IMR-90 (cell line): ENCODE data around the gene CSRP1. TPM values are rescaled to one million over a fixed set of nuclear protein-coding genes. Genes with fewer than 3 reads are reported as not detected.

Experiments
- ATAC-seq: fragments of 200-7000 bp; cut with Tn5 transposase; 2 replicates; pipeline ENCODE4 v1.9.1; 2020; ENCODE audit warnings: low read depth, mild to moderate bottlenecking, moderate library complexity
- BruUV-seq: library from RNA; stranded (reverse); fragments of 400-500 nt; replicated peaks from 2 replicates; lab custom pipeline; 2021; lab: Mats Ljungman, UMichigan
- CTCF ChIA-PET: fragments of 300-600 bp; formaldehyde crosslinking; extraction: SDS; loops from one replicate; lab custom pipeline; 2021; ENCODE audit warnings: antibody characterized with exemption; lab: Yijun Ruan, JAX
- POLR2A ChIA-PET: fragments of 300-600 bp; sonication (Branson Sonifier 250); formaldehyde crosslinking; loops from one replicate; lab custom pipeline; 2022; ENCODE audit warnings: antibody characterized with exemption; ENCODE audit not compliant: unreplicated experiment; lab: Charles Lee
- DNase-seq: peaks from one replicate; pipeline ENCODE4 v3.0.0; 2013
- H2AFZ ChIP-seq: replicated peaks from 2 replicates; pipeline ENCODE3; 2013; ENCODE audit warnings: low read length, mild to moderate bottlenecking; ENCODE audit not compliant: poor library complexity
- H2AK5ac ChIP-seq: 2 replicates; pipeline ENCODE4 v1.6.1; 2013; ENCODE audit warnings: low read depth, low read length, inconsistent platforms
- H2AK9ac ChIP-seq: replicated peaks from 2 replicates; pipeline ENCODE3; 2013; ENCODE audit warnings: mild to moderate bottlenecking, low read depth, low read length, moderate library complexity; ENCODE audit not compliant: poor library complexity
- H2BK120ac ChIP-seq: 2 replicates; pipeline ENCODE4 v1.6.1; 2013; ENCODE audit warnings: low read depth, low read length, inconsistent platforms
- H2BK15ac ChIP-seq: 3 replicates; pipeline ENCODE4 v1.6.1; 2013; ENCODE audit warnings: low read depth, low read length, inconsistent platforms
- H2BK20ac ChIP-seq: 2 replicates; pipeline ENCODE4 v1.6.1; 2013; ENCODE audit warnings: low read depth, mild to moderate bottlenecking, inconsistent platforms, low read length, moderate library complexity
- H2BK5ac ChIP-seq: 2 replicates; pipeline ENCODE4 v1.6.1; 2013; ENCODE audit warnings: mild to moderate bottlenecking, low read depth, low read length, inconsistent platforms; ENCODE audit not compliant: poor library complexity, severe bottlenecking
- H3K14ac ChIP-seq: replicated peaks from 2 replicates; pipeline ENCODE4 v1.6.1; 2013; ENCODE audit warnings: low read depth, low read length, inconsistent platforms
- H3K18ac ChIP-seq: 2 replicates; pipeline ENCODE4 v1.6.1; 2013; ENCODE audit warnings: low read depth, low read length, control low read depth
- H3K23ac ChIP-seq: 2 replicates; pipeline ENCODE4 v1.6.1; 2013; ENCODE audit warnings: low read depth, low read length, inconsistent platforms
- H3K27ac ChIP-seq: 2 replicates; pipeline ENCODE4 v1.5.1; 2013; ENCODE audit warnings: mild to moderate bottlenecking, control low read depth, low read length; ENCODE audit not compliant: insufficient read depth
- H3K27me3 ChIP-seq: 2 replicates; pipeline ENCODE4 v1.6.1; 2013; ENCODE audit warnings: low read length; ENCODE audit not compliant: control insufficient read depth, insufficient read depth
- H3K36me3 ChIP-seq: 2 replicates; pipeline ENCODE4 v1.6.1; 2013; ENCODE audit warnings: low read length, mixed read lengths; ENCODE audit not compliant: control insufficient read depth, insufficient read depth
- H3K4ac ChIP-seq: 2 replicates; pipeline ENCODE4 v1.6.1; 2013; ENCODE audit warnings: low read depth, low read length, inconsistent platforms
- H3K4me1 ChIP-seq: 2 replicates; pipeline ENCODE4 v1.6.1; 2013; ENCODE audit warnings: low read length, mixed read lengths; ENCODE audit not compliant: control insufficient read depth, insufficient read depth
- H3K4me2 ChIP-seq: 2 replicates; pipeline ENCODE4 v1.6.1; 2013; ENCODE audit warnings: low read depth, mild to moderate bottlenecking, control low read depth, low read length, moderate library complexity
- H3K4me3 ChIP-seq: 2 replicates; pipeline ENCODE4 v1.5.1; 2013; ENCODE audit warnings: low read depth, mild to moderate bottlenecking, control low read depth, low read length, moderate library complexity; ENCODE audit not compliant: insufficient read depth
- H3K56ac ChIP-seq: 2 replicates; pipeline ENCODE4 v1.6.1; 2013; ENCODE audit warnings: low read length, inconsistent platforms; ENCODE audit not compliant: insufficient read depth; ENCODE audit errors: extremely low read depth
- H3K79me1 ChIP-seq, 2 experiments: 2 replicates each; pipeline ENCODE4 v1.6.1; 2013; ENCODE audit warnings: low read length in 2 of 2, inconsistent platforms in 1 of 2, low read depth in 1 of 2
- H3K9ac ChIP-seq: 2 replicates; pipeline ENCODE4 v1.6.1; 2013; ENCODE audit warnings: low read depth, low read length, control low read depth
- H3K9me1 ChIP-seq: 2 replicates; pipeline ENCODE4 v1.6.1; 2013; ENCODE audit warnings: low read length, inconsistent platforms; ENCODE audit not compliant: insufficient read depth
- H3K9me3 ChIP-seq: 2 replicates; pipeline ENCODE4 v1.6.1; 2013; ENCODE audit warnings: low read length; ENCODE audit not compliant: control insufficient read depth, insufficient read depth
- H4K20me1 ChIP-seq: 2 replicates; pipeline ENCODE4 v1.6.1; 2013; ENCODE audit warnings: low read length, inconsistent platforms; ENCODE audit not compliant: insufficient read depth
- H4K5ac ChIP-seq: 2 replicates; pipeline ENCODE4 v1.6.1; 2013; ENCODE audit warnings: mild to moderate bottlenecking, low read depth, low read length, control low read depth
- H4K8ac ChIP-seq, 2 experiments: 2 replicates each; pipeline ENCODE4 v1.6.1; 2013; ENCODE audit warnings: low read depth in 2 of 2, low read length in 2 of 2, control low read depth in 1 of 2, inconsistent platforms in 1 of 2
- H4K91ac ChIP-seq: 2 replicates; pipeline ENCODE4 v1.6.1; 2013; ENCODE audit warnings: low read depth, low read length, inconsistent platforms; ENCODE audit not compliant: insufficient read depth
- POLR2A ChIP-seq: IDR thresholded peaks from 2 replicates; pipeline ENCODE4 v1.6.1; 2012; ENCODE audit warnings: mild to moderate bottlenecking, low read depth, low read length
- SMC3 ChIP-seq: fragments of 150-350 bp; IDR thresholded peaks from 2 replicates; pipeline ENCODE4 v1.6.1; 2016; ENCODE audit warnings: low read depth, mild to moderate bottlenecking, antibody characterized with exemption, low read length, moderate library complexity
- WGBS, 2 experiments: methylation state at CpG; one replicate each; pipeline versions ENCODE4 v1.1.5 to v1.1.7; 2013; ENCODE audit warnings: missing lambda C conversion rate in 2 of 2; ENCODE audit not compliant: insufficient read length in 1 of 2; ENCODE audit errors: extremely low coverage in 2 of 2; 5-methylcytosine and 5-hydroxymethylcytosine counted together
- dilution Hi-C: fragments of 300-500 bp; cut with HindIII; formaldehyde crosslinking; loops from one replicate; pipeline ENCODE4 v1.14.3; 2018; ENCODE audit warnings: low sequenced_read_pairs; ENCODE audit not compliant: unreplicated experiment
- in situ Hi-C: fragments of 300-500 bp; cut with MboI; formaldehyde crosslinking; loops from 3 replicates; pipeline ENCODE4 v1.14.3; 2019; ENCODE audit warnings: low sequenced_read_pairs, inconsistent platforms, mixed read lengths
- intact Hi-C: fragments of 100-400 bp; cut with micrococcal nuclease; formaldehyde crosslinking; loops from 2 replicates; pipeline ENCODE4 v1.10.0; 2022
- polyA plus RNA-seq, 3 experiments: library from polyadenylated mRNA; depleted of rRNA; stranded (reverse); fragments of >200 nt; gene quantifications; 2 replicates each; pipeline ENCODE4 v1.2.3, GENCODE V29; 2012; ENCODE audit warnings: low replicate concordance in 1 of 3
- total RNA-seq: library from RNA; depleted of rRNA; stranded (reverse); fragments of >200 nt; gene quantifications from 2 replicates; pipeline ENCODE4 v1.2.3, GENCODE V29; 2012

CSRP1 gene
- total and polyA plus RNA-seq, 2 of the 4 experiments (the other 2 are of a cell fraction), result 1,037 to 1,498 TPM

DNA sequence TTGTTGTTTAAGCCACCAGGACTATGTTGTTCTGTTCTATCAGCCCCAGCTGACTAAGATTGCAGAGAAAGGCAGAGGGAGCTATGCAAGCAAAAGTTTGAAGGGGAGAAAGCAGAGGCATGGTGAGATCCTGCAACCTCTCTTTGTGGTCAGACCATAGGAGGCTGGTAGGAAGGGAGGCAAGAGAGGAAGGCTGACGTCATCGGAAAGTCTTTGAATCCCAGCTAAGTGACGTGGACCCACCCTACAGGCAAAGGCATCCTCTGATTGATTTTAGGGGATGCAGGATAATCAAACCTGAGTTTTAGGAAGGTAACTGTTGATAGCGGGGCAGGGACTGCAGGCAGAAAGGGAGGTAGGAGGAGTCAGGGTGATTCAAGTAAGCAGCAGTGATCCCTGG lies 62.1 kb downstream of the CSRP1 start:
- Histone ChIP-seq H2AFZ (peak overlapping the region; percentile 75), H4K5ac (no peak overlapping the region), H3K4me2 (no peak overlapping the region), H3K14ac (no peak overlapping the region), H3K79me1 (no peaks in the 10 kb centered on the region), H4K91ac (no peak overlapping the region), H3K4me3 (no peak overlapping the region), H2BK5ac (no peak overlapping the region), H3K27me3 (no peaks in the 10 kb centered on the region), H2AK9ac (peak overlapping the region; percentile 50), H2AK5ac (peak overlapping the region; percentile 5), H3K18ac (no peak overlapping the region), H2BK15ac (no peak overlapping the region), H3K4me1 (peaks cover 6% of the 10 kb centered on the region), H3K36me3 (no peaks in the 10 kb centered on the region), H2BK120ac (no peak overlapping the region), H3K27ac (no peak overlapping the region), H2BK20ac (no peak overlapping the region), H4K20me1 (no peaks in the 10 kb centered on the region), H3K23ac (no peak overlapping the region), H3K9me3 (no peaks in the 10 kb centered on the region; the same call in 1 of the 2 replicates), H3K9me1 (no peaks in the 10 kb centered on the region), H3K56ac (no peak overlapping the region), H4K8ac (no peak overlapping the region), H3K9ac (no peak overlapping the region), H3K4ac (no peak overlapping the region)
- ChIA-PET CTCF (no interaction called here), POLR2A (no interaction called here)
- no CpG with 5 or more reads among the region's 4 CpGs for WGBS, 2 experiments
- no peak for TF ChIP-seq SMC3
- TF ChIP-seq POLR2A, result no peak
- DNase-seq (no peak), ATAC-seq (no peak)
- dilution Hi-C loops (no loop called here), intact Hi-C loops (no loop called here), in situ Hi-C loops (loop anchor here (10.0 kb wide), 1 partner anchor 70 kb away; no protein-coding TSS in a partner anchor)
- BruUV-seq, result no TSS peak
